ENCODE data around the gene ESRRB.

DNA sequence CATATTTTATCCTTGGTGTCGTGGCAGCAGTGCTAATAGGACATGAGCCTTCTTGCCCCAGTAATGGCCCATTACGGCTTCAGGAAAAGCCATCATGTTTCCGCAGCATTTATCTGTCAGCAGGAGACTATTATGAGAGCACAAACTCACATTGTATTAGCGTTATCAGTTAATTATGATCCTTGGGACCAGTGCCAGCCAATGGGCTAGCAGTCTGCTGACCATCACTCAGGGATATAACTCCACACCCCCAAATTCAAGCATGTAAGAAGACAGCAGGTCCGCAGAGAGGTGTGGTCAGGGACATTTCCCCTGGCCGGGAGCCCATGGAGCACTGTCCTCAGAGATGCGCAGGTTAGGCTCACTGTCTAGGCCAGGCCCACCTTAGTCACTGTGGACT, 4.9 kb upstream of the ESRRB start:
- TF ChIP-seq CTCF (IDR thresholded peaks at IDR 0.05), result no peak
- TF ChIP-seq POLR2A (IDR thresholded peaks at IDR 0.05), result no peak
- TF ChIP-seq POLR2AphosphoS5 (IDR thresholded peaks at IDR 0.05), result no peak
